ENCODE results near the gene SERINC5. TPM values are rescaled to one million over a fixed set of nuclear protein-coding genes. Genes with fewer than 3 reads are reported as not detected.

The SERINC5 gene
- total RNA-seq, 2 donors from 2014 or later, result 134 to 183 TPM

DNA sequence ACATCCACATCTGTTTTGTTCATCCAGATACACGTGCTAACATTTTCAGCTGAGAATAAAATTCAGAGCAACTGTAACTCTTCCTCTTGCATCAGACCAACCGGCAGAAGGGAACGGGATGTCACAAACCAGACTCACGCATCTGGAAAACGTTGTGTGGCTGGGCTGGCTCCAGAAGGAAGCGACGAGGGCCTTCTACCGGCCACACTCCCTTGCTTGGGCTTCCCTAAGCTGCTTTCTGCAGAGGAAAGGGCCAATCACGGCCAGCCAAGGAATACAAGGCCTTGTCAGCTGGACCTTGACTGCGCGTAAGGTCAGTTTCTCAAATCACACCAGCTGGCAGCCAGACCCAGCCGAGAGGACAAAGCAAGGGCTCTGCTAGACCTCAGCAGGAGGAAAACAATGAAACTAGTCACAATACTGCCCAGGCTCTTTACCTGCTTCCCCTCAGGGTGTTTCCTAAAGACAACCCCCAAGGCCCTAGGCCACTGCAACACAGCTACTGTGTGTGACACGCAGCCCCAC lies 114.6 kb downstream of the SERINC5 start:
- H3K36me3 Mint-ChIP-seq (ENCODE audit: low read depth), result peaks cover 66% of the 10 kb centered on the region
- peaks cover 7% of the 10 kb centered on the region for H3K4me1 ChIP-seq (ENCODE audit: control insufficient read depth, insufficient read depth, low read length)
- peaks cover 78% of the 10 kb centered on the region for H3K36me3 ChIP-seq (ENCODE audit: control insufficient read depth, insufficient read depth, low read length)
- no peak overlapping the region for H3K9ac ChIP-seq (ENCODE audit: extremely low read depth, low read length, poor library complexity, severe bottlenecking)
- H3K27ac Mint-ChIP-seq, result peak overlapping the region; percentile 97
- no peaks in the 10 kb centered on the region for H3K27me3 Mint-ChIP-seq (ENCODE audit: insufficient read depth)
- no peaks in the 10 kb centered on the region for H3K9me3 Mint-ChIP-seq
- WGBS, 2 experiments (ENCODE audit: insufficient coverage in 1 of 2, insufficient read length in 1 of 2), result 45 to 58% methylated on average over 11 to 13 of the region's 13 CpGs
- TF ChIP-seq, protein P1, sequence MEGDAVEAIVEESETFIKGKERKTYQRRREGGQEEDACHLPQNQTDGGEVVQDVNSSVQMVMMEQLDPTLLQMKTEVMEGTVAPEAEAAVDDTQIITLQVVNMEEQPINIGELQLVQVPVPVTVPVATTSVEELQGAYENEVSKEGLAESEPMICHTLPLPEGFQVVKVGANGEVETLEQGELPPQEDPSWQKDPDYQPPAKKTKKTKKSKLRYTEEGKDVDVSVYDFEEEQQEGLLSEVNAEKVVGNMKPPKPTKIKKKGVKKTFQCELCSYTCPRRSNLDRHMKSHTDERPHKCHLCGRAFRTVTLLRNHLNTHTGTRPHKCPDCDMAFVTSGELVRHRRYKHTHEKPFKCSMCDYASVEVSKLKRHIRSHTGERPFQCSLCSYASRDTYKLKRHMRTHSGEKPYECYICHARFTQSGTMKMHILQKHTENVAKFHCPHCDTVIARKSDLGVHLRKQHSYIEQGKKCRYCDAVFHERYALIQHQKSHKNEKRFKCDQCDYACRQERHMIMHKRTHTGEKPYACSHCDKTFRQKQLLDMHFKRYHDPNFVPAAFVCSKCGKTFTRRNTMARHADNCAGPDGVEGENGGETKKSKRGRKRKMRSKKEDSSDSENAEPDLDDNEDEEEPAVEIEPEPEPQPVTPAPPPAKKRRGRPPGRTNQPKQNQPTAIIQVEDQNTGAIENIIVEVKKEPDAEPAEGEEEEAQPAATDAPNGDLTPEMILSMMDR (conservative IDR thresholded peaks at IDR 0.05), result no peak
- H3K4me3 Mint-ChIP-seq, result no peak overlapping the region
- H3K27ac ChIP-seq (ENCODE audit: low read depth, low read length), result peak overlapping the region; percentile 72
- no peaks in the 10 kb centered on the region for H3K27me3 ChIP-seq (ENCODE audit: control insufficient read depth, insufficient read depth, low read length, poor library complexity, severe bottlenecking)
- peaks cover 43% of the 10 kb centered on the region for H3K4me1 Mint-ChIP-seq
- H3K9me3 ChIP-seq (ENCODE audit: control insufficient read depth, low read length), result no peaks in the 10 kb centered on the region
- peak; percentile 82 for DNase-seq
- no peak overlapping the region for H3K4me3 ChIP-seq (ENCODE audit: low read length)

DNA sequence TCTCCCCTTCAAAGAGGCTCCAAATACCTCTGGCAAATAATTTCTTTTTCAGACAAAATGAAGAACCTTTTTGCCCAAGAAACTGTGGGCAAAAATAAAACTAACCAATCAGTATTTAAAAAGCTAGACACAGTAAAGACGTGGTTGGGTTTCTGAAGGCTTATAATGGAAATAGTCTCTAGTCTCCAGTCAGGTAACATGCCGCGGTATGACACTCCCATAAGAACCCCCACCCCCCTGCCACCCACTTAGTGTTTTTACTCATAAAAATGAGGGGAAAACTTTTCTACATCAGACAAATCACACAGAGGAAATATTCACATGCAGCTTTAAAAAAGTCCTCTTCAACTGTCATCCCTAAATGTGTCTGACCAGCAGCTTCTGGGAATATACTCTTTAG lies 115.4 kb downstream of the SERINC5 start:
- Histone ChIP-seq H3K27ac (ENCODE audit: low read depth, low read length) (no peak overlapping the region), H3K4me3 (ENCODE audit: low read length) (no peak overlapping the region), H3K4me1 (ENCODE audit: control insufficient read depth, insufficient read depth, low read length) (peaks cover 7% of the 10 kb centered on the region), H3K27me3 (ENCODE audit: control insufficient read depth, insufficient read depth, low read length, poor library complexity, severe bottlenecking) (no peaks in the 10 kb centered on the region), H3K36me3 (ENCODE audit: control insufficient read depth, insufficient read depth, low read length) (peaks cover 71% of the 10 kb centered on the region), H3K9ac (ENCODE audit: extremely low read depth, low read length, poor library complexity, severe bottlenecking) (no peak overlapping the region), H3K9me3 (ENCODE audit: control insufficient read depth, low read length) (no peaks in the 10 kb centered on the region)
- no peaks in the 10 kb centered on the region for H3K9me3 Mint-ChIP-seq
- TF ChIP-seq, protein P1 (conservative IDR thresholded peaks at IDR 0.05), result no peak
- H3K27me3 Mint-ChIP-seq (ENCODE audit: insufficient read depth), result no peaks in the 10 kb centered on the region
- no peak for DNase-seq
- no peak overlapping the region for H3K4me3 Mint-ChIP-seq
- H3K4me1 Mint-ChIP-seq, result peaks cover 43% of the 10 kb centered on the region
- H3K27ac Mint-ChIP-seq, result no peak overlapping the region
- peaks cover 61% of the 10 kb centered on the region for H3K36me3 Mint-ChIP-seq (ENCODE audit: low read depth)
- 91% methylated on average over 3 of the region's 3 CpGs; no CpG with 5 or more reads in 1 of the 2 experiments for WGBS, 2 experiments (ENCODE audit: insufficient coverage in 1 of 2, insufficient read length in 1 of 2)

DNA sequence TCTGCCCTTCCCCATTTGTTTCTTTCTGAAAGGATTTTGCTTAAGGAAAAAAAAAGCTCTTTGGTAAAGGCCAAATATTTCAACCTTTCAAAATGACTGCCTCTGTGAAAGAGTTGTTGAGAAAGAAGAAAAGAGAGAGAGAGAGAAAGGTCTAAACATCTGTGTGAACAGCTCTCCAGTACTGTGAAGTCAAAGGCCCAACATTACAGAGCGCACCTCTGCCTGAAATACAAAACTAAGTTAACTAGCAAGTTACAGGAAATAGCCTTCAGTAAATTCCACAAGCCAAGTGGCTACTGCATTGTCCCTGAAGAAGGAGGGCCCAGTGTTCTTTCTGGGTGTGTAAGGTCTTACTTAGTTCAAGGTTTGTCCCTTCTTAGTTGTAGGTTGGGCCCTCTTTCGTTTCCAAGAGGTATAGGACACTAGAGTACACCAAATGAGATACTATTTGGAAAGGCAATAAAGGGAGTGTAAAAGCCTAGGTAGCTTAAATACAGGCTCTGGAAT lies 116.3 kb downstream of the SERINC5 start:
- Histone ChIP-seq H3K27me3 (ENCODE audit: control insufficient read depth, insufficient read depth, low read length, poor library complexity, severe bottlenecking) (no peaks in the 10 kb centered on the region), H3K9ac (ENCODE audit: extremely low read depth, low read length, poor library complexity, severe bottlenecking) (no peak overlapping the region), H3K36me3 (ENCODE audit: control insufficient read depth, insufficient read depth, low read length) (peaks cover 63% of the 10 kb centered on the region), H3K9me3 (ENCODE audit: control insufficient read depth, low read length) (no peaks in the 10 kb centered on the region), H3K4me1 (ENCODE audit: control insufficient read depth, insufficient read depth, low read length) (peaks cover 7% of the 10 kb centered on the region), H3K27ac (ENCODE audit: low read depth, low read length) (no peak overlapping the region), H3K4me3 (ENCODE audit: low read length) (no peak overlapping the region)
- TF ChIP-seq, protein P1 (conservative IDR thresholded peaks at IDR 0.05), result no peak
- no peak for DNase-seq
- WGBS, 2 experiments (ENCODE audit: insufficient coverage in 1 of 2, insufficient read length in 1 of 2), result 92 to 100% methylated on average over 1 to 2 of the region's 2 CpGs
- Mint-ChIP-seq H3K36me3 (ENCODE audit: low read depth) (peaks cover 53% of the 10 kb centered on the region), H3K9me3 (no peaks in the 10 kb centered on the region), H3K27me3 (ENCODE audit: insufficient read depth) (no peaks in the 10 kb centered on the region), H3K27ac (peak overlapping the region; percentile 35), H3K4me3 (no peak overlapping the region), H3K4me1 (peaks cover 50% of the 10 kb centered on the region)

Data from endodermal cell (in vitro differentiated cells).